HG02610 (cell line): ENCODE measurements around the gene ZDHHC14.
"Not testable (repeated sequence)": the region's sequence is repeated elsewhere in the genome, so short reads cannot be mapped to it uniquely, and the experiment has no call there.

ENCODE experiments used
- ATAC-seq: cut with Tn5 transposase; IDR thresholded peaks from one replicate; pipeline ENCODE4 v1.9.1; 2021; ENCODE audit warnings: mild to moderate bottlenecking, moderate library complexity; ENCODE audit not compliant: unreplicated experiment

The ZDHHC14 gene

GRCh38 chr6:157379656-157380457 is 1.1 kb upstream of the ZDHHC14 start:
- ATAC-seq: peak; percentile 71

- ATAC-seq: no peak
Observed at GRCh38 chr6:157380458-157380778, 572 bp upstream of the ZDHHC14 start.

DNA sequence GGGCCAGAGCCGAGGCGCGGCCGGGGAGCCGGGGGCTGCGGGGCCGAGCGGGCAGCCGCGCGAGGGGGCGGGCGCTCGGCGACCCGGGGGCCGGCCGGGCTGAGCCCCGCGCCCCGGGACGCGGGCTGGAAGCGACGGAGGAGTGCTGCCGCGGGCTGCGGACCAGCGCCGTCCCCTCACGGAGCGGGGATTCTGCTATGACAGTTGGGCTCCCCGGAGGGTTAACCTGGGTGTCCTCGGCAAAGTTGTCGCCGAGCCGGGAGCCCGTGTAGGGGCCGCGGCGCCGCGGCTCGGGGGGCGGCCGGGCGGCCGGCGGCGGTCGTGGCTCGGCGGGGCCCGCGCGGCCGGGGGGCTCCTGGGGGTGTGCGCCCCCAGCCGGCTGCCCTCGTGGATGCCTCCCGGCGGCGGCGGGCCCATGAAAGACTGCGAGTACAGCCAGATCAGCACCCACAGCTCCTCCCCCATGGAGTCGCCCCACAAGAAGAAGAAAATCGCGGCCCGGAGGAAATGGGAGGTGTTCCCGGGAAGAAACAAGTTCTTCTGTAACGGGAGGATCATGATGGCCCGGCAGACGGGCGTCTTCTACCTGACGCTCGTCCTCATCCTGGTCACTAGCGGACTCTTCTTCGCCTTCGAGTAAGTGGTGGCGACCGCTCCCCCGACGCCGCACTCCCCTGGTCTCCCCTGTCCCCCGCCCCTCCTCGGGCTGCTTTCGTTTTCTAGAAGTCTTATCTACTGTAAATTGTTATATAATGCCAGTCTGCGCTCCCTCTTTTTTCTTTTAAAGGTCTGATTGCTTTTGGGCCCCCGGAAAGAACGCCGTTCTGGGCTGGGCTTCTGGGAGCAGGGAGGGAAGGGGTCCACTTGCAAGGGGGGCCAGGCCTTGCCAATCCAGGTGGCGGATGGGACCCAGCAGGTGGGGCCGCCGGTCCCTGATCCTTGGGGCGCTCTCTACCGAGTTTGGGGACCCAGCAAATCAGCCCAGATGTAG is 936 bp downstream of the ZDHHC14 start:
- peak; percentile 20 for ATAC-seq

- no peak for ATAC-seq
Observed at GRCh38 chr6:157382821-157383220, 1.8 kb downstream of the ZDHHC14 start.

DNA sequence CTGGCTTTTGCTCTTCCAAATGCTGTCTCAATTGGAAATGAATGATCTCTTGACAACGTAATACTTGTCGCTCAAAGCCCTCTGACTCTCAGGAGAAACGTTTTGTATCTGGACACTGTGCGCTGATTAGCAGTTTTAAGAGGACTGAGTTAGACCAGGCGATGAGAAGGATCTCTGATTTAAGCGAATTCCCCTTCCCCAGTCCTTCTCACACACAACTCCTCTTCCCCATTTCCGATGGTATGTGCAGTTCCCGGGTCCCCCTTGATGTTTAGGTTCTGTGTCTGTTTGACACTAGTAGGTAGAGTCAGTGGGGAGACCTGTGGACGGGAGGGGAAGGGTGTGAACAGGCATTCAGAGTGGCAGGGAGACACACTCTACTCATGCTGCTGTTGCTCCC is 2.5 kb downstream of the ZDHHC14 start:
- no peak for ATAC-seq

DNA sequence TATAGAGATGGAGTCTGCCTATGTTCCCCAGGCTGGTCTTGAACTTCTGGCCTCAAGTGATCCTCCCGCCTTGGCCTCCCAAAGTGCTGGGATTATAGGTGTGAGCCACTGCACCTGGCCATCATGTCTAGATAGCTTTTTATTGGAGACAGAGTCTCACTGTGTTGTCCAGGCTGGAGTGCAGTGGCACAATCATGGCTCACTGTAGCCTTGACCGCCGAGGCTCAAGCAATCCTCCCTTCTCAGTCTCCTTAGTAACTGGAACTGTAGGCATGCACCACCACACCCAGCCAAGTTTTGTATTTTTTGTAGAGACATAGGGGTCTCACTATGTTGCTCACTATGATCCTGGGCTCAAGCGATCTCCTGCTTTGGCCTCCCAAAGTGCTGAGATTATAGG is 4.0 kb downstream of the ZDHHC14 start:
- ATAC-seq: not testable (repeated sequence)

GRCh38 chr6:157385482-157385881 is 4.5 kb downstream of the ZDHHC14 start:
- no peak for ATAC-seq

GRCh38 chr6:157386023-157386422 is 5.0 kb downstream of the ZDHHC14 start:
- no peak for ATAC-seq

DNA sequence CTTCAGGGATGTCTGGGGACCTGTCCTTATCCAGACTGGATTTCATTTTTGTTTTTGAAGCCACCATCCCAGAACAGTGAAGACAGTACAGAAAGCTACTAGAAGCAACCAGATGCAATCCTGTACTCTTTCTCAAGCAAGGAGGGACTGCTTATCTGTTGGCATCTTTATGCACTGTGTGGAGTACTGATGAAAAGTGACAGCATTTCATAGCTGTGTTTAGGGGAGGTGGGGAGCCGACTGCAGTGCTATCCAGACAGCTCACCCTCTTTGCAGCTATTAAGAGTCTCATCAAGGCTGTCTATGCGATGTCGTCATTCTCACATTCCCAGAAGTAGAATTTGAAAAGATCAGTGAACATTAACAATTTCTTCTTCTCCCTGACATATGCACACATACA is 5.5 kb downstream of the ZDHHC14 start:
- no peak for ATAC-seq

GRCh38 chr6:157388924-157389323 is 7.9 kb downstream of the ZDHHC14 start:
- ATAC-seq: no peak

DNA sequence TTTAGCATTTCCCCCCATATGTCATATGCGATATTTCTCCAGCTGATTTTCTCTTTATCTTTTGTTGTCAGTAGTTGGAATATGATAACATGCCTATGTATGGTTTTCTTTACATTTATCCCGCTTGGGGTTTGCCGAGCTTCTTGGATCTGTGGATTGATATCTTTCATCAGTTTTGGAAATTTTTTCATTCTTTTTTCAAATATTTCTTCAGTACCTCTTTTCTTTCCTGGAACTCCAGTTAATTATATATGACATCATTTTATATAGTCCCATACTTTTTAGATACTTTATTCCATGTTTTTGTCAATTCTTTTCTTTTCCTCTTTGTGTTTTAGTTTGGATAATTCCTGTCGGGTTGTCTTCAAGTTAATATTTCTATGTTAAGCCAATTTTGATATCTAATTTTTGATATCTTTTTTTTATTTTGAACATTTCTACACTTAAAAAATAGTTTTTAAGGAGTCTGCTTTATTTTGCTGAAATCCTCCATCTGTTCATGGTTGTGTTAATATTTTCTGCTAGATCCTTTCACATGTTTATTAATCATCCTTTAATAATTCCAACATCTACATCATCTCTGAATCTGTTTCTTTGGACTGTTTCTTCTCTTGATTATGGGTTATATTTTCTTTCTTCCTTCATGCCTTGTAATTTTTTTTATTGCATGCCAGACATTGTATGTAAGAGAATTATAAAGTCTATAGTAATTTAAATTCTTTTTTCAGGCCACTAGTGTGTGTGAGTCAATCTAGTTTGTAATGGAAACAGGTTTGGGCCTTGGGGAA is 9.5 kb downstream of the ZDHHC14 start:
- no peak for ATAC-seq

DNA sequence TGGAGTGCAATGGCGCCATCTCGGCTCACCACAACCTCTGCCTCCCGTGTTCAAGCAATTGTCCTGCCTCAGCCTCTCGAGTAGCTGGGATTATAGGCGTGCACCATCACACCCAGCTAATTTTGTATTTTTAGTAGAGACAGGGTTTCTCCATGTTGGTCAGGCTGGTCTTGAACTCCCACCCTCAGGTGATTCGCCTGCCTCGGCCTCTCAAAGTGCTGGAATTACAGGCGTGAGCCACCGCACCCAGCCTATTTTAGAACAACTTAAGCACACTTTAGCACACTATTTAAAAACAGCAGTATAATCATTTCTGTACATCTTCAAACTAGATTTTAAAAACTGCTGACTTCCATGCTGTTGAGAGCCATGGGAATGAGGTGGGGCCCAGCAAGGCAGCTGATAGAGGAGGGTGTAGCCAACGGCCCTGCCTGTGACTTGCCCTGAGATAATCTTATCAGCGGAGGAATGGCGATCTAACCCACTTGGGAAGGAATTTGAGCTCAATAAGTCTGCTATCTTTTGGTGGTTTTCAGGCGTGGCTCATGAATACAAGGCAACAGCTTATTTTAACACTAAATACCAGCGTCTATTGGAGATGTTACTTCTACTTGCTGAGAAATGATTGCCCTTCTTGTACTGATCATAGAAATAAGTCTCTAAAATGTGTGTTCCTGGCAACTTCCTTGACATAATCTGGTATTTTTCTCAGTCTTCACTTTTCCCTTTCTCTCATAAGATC is 12.1 kb downstream of the ZDHHC14 start:
- ATAC-seq: no peak

GRCh38 chr6:157393669-157394327 is 12.8 kb downstream of the ZDHHC14 start:
- ATAC-seq: no peak

DNA sequence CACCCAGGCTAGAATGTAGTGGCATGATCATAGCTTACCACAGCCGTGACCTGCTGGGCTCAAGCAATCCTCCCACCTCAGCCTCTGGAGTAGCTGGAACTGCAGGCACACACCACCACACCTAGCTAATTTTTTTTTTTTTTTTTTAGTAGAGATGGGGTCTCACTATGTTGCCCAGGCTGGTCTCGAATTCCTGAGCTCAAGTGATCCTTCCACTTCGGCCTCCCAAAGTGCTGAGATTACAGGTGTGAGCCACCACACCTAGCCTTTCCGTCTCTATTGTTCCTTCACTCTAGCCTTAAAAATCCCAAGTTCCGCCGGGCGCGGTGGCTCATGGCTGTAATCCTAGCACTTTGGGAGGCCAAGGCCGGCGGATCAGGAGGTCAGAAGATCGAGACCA is 14.2 kb downstream of the ZDHHC14 start:
- not testable (repeated sequence) for ATAC-seq

DNA sequence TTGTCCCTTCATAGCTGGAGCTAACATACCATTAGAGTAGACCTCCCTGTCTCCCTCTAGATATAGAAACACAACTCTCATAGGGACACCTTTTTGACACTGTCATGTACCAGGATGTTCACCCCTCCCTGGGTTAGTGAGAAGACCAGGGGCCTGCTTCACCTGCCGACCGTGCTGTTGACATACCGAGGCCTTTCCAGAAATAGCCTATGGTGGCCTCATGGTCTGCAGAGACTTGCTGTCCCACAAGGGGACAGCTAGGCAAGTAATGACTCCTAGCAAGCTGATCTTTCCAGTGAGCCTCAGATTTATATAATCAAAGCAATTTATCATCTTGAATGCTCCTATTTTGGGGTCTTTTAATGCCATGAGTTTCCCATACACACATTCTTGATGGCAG is 15.0 kb downstream of the ZDHHC14 start:
- no peak for ATAC-seq

- no peak for ATAC-seq
Observed at GRCh38 chr6:157397660-157398059, 16.7 kb downstream of the ZDHHC14 start.

DNA sequence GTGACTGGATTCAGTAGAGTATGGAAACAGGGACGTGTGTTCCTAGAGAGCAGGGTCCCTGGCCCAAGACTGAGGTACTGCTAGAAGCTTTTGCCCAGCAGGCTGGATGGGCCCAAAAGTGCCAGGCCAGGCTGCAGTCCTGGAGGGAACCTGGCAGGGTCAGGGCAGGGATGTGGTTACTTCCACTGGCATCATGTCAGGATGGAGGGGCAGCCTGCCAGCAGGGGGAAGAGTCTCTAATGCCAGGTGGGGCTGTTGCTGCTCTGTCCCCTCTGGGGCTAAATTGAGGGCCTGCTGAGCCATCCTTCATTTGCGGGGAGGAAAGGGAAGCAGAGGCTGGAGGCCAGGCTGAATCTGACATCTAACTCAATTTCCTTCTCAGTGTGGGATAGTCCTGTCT is 17.2 kb downstream of the ZDHHC14 start:
- no peak for ATAC-seq

DNA sequence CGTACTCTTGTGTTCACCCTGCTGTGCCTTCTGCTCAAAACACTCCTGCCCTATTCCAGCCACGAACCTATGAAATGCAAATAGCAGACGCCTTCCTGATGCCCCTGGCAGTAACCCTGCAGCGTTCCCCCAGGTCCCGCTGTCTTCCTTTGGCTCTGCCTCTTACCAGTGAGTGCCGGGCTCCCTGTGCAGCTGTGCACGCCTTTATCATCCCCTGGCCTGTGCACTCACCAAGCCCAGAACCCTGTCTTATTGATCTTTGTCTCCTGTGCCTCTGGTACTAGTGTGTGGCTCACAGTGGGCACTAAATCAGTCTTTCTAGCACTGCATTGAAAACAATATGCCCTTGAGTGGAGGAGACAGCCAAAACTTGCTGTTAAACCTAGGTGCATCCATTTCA is 19.7 kb downstream of the ZDHHC14 start:
- ATAC-seq: no peak

- no peak for ATAC-seq
Observed at GRCh38 chr6:157401734-157402338, 20.8 kb downstream of the ZDHHC14 start.
